ENCODE measurements around the gene PARS2.

PARS2 gene

GRCh38 chr1:54795841-54796468 lies 31.6 kb upstream of the PARS2 start:
- H3K4me1 Mint-ChIP-seq: peaks cover 28% of the 10 kb centered on the region
- TF ChIP-seq CTCF (IDR thresholded peaks at IDR 0.05; ENCODE audit: unreplicated experiment in 3 of 3): no peak
- no peak overlapping the region for H3K4me3 Mint-ChIP-seq
- no peaks in the 10 kb centered on the region for H3K36me3 Mint-ChIP-seq (ENCODE audit: low read depth)
- H3K9me3 Mint-ChIP-seq: no peaks in the 10 kb centered on the region
- H3K27ac Mint-ChIP-seq: peak overlapping the region in 1 of 3 experiments; percentile 59
- H3K27me3 Mint-ChIP-seq (ENCODE audit: low read depth): peaks cover 28% of the 10 kb centered on the region

- Mint-ChIP-seq H3K9me3 (no peaks in the 10 kb centered on the region), H3K36me3 (ENCODE audit: low read depth) (no peaks in the 10 kb centered on the region), H3K27ac (peak overlapping the region in 1 of 3 experiments; percentile 59), H3K4me3 (no peak overlapping the region), H3K27me3 (ENCODE audit: low read depth) (peaks cover 29% of the 10 kb centered on the region), H3K4me1 (peaks cover 28% of the 10 kb centered on the region)
- no peak for TF ChIP-seq CTCF (IDR thresholded peaks at IDR 0.05; ENCODE audit: unreplicated experiment in 3 of 3)
These were observed 31.0 kb upstream of the PARS2 start for GRCh38 chr1:54795356-54795665.

GRCh38 chr1:54794451-54795355 lies 30.4 kb upstream of the PARS2 start:
- no peak for TF ChIP-seq CTCF (IDR thresholded peaks at IDR 0.05; ENCODE audit: unreplicated experiment in 3 of 3)
- Mint-ChIP-seq H3K4me3 (no peak overlapping the region), H3K27me3 (ENCODE audit: low read depth) (peaks cover 27% of the 10 kb centered on the region), H3K4me1 (peaks cover 24% of the 10 kb centered on the region), H3K9me3 (no peaks in the 10 kb centered on the region), H3K36me3 (ENCODE audit: low read depth) (no peaks in the 10 kb centered on the region), H3K27ac (peak overlapping the region in 2 of 3 experiments; percentile 7 to 50)

GRCh38 chr1:54792686-54793282 lies 28.5 kb upstream of the PARS2 start:
- Mint-ChIP-seq H3K4me1 (peaks cover 23% of the 10 kb centered on the region), H3K27me3 (ENCODE audit: low read depth) (peaks cover 28% of the 10 kb centered on the region), H3K4me3 (peak overlapping the region; percentile 5 to 64 (median 59)), H3K27ac (peak overlapping the region; percentile 84 to 91 (median 90)), H3K9me3 (no peaks in the 10 kb centered on the region), H3K36me3 (ENCODE audit: low read depth) (no peaks in the 10 kb centered on the region)
- TF ChIP-seq CTCF (IDR thresholded peaks at IDR 0.05; ENCODE audit: unreplicated experiment in 3 of 3): no peak

GRCh38 chr1:54791880-54792522 lies 27.7 kb upstream of the PARS2 start:
- TF ChIP-seq CTCF (IDR thresholded peaks at IDR 0.05; ENCODE audit: unreplicated experiment in 3 of 3): peak; percentile 51 to 60 (median 51)
- H3K27ac Mint-ChIP-seq: peak overlapping the region in 2 of 3 experiments; percentile 90 to 91
- no peaks in the 10 kb centered on the region for H3K9me3 Mint-ChIP-seq
- H3K4me1 Mint-ChIP-seq: peaks cover 23% of the 10 kb centered on the region
- H3K4me3 Mint-ChIP-seq: peak overlapping the region; percentile 5 to 64 (median 59)
- no peaks in the 10 kb centered on the region for H3K36me3 Mint-ChIP-seq (ENCODE audit: low read depth)
- peaks cover 24% of the 10 kb centered on the region for H3K27me3 Mint-ChIP-seq (ENCODE audit: low read depth)

All from nephron (organoid).